Activated naive CD8-positive, alpha-beta T cell treated with anti-CD3 and anti-CD28 coated beads, Interleukin-2, amount 50 U/mL, for 16 hours (primary cell): Measurements from ENCODE around the gene APOL6.
"Not testable (repeated sequence)": the region's sequence is repeated elsewhere in the genome, so short reads cannot be mapped to it uniquely, and the experiment has no call there.

ENCODE experiments used
- DNase-seq: peaks from one replicate; pipeline ENCODE4 v3.0.0-alpha.2; 2020; ENCODE audit warnings: low read depth, low spot score

APOL6 gene

GRCh38 chr22:35637254-35637653, 11.0 kb upstream of the APOL6 start:
- no peak for DNase-seq

- no peak for DNase-seq
Measured at GRCh38 chr22:35638001-35638400, 10.2 kb upstream of the APOL6 start.

GRCh38 chr22:35638410-35638809, 9.8 kb upstream of the APOL6 start:
- no peak for DNase-seq

- DNase-seq, result no peak
Measured at GRCh38 chr22:35641494-35642120, 6.6 kb upstream of the APOL6 start.

- DNase-seq, result no peak
Measured at GRCh38 chr22:35642305-35642741, 5.9 kb upstream of the APOL6 start.

- no peak for DNase-seq
Measured at GRCh38 chr22:35643991-35644390, 4.3 kb upstream of the APOL6 start.

- DNase-seq, result no peak
Measured at GRCh38 chr22:35645646-35646045, 2.6 kb upstream of the APOL6 start.

GRCh38 chr22:35649026-35649553, 844 bp downstream of the APOL6 start:
- no peak for DNase-seq

- DNase-seq, result no peak
Measured at GRCh38 chr22:35649636-35650250, 1.5 kb downstream of the APOL6 start.

GRCh38 chr22:35651085-35651484, 2.8 kb downstream of the APOL6 start:
- no peak for DNase-seq

GRCh38 chr22:35653824-35654223, 5.6 kb downstream of the APOL6 start:
- no peak for DNase-seq

- no peak for DNase-seq
Measured at GRCh38 chr22:35656284-35656752, 8.1 kb downstream of the APOL6 start.

- DNase-seq, result no peak
Measured at GRCh38 chr22:35657571-35658312, 9.5 kb downstream of the APOL6 start.

- DNase-seq, result no peak
Measured at GRCh38 chr22:35660291-35661127, 12.3 kb downstream of the APOL6 start.

- no peak for DNase-seq
Measured at GRCh38 chr22:35661464-35661863, 13.2 kb downstream of the APOL6 start.

GRCh38 chr22:35662914-35663313, 14.7 kb downstream of the APOL6 start:
- no peak for DNase-seq

- no peak for DNase-seq
Measured at GRCh38 chr22:35663371-35663770, 15.1 kb downstream of the APOL6 start.

GRCh38 chr22:35664955-35665587, 16.8 kb downstream of the APOL6 start:
- no peak for DNase-seq

- DNase-seq, result not testable (repeated sequence)
Measured at GRCh38 chr22:35666699-35667098, 18.5 kb downstream of the APOL6 start.

GRCh38 chr22:35674335-35674734, 26.1 kb downstream of the APOL6 start:
- DNase-seq, result no peak

GRCh38 chr22:35676065-35676464, 27.8 kb downstream of the APOL6 start:
- DNase-seq, result not testable (repeated sequence)
